HG03432 (cell line): ENCODE measurements around the gene SUN2.

ENCODE experiments used
- ATAC-seq: cut with Tn5 transposase; IDR thresholded peaks from one replicate; pipeline ENCODE4 v1.9.1; 2021; ENCODE audit warnings: mild to moderate bottlenecking, moderate library complexity; ENCODE audit not compliant: unreplicated experiment

Gene SUN2

DNA sequence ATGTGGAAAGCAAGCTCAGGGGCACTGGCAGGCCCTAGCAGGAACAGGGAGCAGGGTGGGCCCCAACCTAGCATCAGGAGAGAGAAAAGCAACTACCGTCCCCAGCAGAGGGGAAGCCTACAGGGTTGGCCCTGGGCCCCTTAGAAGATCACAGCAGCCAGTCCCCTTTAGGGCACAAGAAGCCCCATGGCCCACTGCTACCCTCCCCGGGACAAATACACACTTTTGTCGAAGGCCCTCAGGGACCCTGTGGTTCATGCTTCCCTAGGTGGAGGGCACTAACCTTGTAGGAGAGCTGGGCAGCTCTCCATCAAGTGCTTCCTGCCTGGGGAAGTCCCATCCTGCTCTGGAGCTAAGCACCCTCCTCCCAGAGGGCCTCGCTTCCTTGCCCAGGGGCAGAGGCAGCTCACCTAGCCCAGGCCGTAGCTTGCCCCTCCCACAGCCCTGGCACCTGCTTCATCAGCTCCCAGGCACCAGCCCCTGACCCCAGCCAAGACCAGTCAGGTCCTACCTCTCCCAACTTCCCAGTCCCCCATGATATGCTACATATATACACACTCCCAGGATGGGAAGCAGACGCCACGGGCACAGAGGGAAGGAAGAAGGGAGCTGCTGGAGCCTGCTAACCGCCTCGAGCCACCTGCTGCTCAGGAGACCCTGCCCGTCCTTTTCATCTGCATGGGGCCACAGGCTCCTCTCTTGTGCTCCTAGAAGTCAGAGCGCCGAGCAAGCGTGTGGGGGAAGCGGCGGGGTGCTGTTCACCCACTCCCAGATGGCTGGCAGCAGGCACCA lies 20.1 kb downstream of the SUN2 start:
- no peak for ATAC-seq

DNA sequence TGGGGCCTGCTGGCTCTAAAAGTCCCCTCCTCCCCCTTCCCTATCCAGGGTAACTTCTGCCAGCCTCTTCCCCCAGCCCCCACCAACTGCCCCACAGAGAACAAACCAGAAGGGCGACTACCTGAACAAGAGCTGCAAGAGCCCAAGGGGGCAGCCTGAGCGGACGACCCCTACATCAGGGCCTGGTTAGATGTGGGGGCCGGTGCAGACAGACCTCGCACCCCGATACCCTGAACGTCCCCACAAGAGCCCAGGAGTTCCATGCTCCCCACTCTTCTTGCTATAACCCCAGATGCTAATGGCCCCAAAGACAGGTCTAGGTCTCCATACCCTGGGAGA lies 20.7 kb downstream of the SUN2 start:
- ATAC-seq: no peak

DNA sequence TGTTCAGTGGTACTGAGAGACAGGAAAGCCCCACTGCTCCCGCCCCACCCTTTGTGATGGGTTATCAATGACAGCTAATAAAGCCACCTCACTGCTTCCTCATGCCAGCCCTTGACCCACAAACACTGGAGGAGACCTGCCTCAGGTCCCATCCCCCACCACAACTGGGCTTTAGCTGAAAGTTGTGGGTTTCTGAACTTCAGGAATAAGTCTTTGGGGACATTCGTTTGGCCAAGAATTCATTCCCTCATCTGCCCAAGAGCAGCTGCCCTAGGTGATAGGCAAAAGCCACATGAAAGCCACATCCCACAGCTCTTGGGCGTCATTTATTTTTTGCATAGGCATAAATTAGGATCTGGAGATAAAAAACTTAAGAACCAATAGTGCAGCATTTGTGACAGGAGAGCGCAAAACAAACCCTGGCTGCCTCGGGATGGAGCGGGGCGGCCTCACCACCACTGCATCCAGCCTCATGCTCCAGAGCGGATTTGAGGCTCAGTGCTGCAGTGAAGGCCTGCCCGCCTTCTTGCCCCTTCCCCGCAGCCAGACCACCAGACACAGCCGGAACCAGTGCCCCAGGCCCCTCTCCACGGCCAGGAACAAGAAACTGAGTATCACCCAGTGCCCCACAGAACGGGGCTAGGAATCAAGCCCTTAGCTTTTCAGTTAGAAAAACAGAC lies 21.2 kb downstream of the SUN2 start:
- no peak for ATAC-seq

DNA sequence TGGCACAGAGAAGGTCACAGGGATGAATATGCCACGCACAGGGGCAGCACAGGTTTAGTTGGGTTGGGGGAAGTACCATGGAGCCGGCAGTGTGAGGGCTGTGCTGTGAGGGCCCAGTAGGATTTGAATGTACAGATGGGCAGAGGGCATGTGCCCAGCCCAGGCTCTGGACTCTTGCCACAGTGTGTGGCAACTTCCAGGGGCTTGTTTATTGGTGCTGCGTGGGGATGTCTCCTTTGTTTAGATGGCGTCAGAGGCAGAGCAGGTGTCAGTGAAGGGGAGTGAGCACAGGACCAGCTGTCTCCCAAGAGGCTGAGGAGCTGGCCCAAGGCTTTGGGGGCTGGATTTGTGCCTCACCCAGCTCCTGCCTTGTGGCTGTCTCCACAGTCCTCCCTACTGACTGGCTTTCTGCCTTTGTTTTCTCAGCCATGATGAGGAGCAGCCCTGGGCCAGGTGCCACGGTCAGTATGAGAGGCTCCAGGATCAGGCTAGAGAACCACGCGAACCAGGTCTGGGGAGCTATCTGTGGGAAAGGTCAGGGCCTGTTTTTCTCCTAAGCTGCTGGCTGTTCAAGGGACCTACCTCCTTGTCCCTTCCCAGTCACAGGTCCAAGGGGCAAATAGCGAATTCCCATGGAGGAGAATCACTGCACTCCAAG lies 21.9 kb downstream of the SUN2 start:
- no peak for ATAC-seq

DNA sequence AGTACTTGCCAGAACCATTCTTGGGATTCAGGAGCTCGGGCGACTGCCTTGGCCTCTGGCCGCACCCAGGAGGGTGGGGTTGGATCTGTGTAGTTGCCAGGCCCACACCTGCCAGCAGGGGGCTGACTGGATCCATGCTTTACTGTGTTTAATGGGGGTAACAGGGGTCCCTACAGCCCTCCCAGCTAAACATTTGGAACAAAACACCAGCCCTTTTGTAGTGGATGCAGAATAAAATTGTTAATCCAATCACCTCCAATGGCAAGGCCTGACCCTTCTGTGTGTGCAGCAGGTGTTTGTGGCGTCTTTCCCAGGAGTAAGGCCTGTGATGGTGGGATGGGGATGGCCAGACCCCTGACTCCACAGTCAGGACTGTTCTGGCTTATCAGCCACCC lies 22.5 kb downstream of the SUN2 start:
- ATAC-seq: no peak

DNA sequence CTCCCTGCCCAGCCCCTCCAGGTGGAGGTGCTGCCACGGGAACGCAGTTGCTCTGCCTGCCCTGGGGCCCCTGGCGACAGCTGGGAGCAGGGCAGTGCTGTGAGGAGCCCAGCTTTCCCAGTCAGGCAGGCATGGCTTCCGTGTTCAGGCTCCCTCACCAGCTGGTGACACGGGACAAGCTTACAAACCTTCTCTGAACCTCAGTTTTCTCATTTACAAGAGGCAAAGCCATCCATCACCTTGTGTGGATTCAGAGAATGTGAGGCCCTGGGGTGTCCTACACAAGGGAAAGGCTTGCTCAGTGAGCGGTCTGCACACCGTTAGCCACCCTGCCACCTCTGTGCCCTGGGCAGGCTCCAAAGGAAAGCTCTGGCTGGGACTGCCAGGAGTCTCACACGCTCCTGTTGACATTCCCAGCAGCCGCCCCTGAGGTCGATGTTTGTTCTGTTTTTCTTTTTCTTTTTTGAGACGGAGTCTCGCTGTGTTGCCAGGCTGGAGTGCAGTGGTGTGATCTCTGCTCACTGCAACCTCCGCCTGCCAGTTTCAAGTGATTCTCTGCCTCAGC lies 23.5 kb downstream of the SUN2 start:
- no peak for ATAC-seq

DNA sequence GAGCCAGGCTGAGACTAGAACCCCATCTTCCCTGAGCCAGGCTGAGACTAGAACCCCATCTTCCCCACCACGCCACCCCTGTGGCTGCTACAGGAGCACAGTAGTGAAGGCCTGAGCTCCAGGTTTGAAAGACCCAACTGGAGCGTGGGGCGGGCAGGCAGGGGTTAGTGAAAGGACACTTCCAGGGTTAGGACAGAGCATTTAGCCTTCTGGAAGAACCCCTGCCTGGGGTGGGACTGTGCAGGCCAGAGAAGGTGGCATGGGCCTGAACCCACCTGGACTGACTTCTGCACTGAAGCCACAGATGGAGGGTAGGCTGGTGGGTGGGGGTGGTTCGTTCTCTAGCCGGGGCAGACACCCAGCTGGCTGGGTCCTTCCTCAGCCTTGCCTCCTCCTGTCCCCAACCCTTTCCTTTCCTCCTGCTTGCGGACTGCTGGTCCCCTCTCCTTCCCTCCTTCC lies 24.1 kb downstream of the SUN2 start:
- no peak for ATAC-seq

DNA sequence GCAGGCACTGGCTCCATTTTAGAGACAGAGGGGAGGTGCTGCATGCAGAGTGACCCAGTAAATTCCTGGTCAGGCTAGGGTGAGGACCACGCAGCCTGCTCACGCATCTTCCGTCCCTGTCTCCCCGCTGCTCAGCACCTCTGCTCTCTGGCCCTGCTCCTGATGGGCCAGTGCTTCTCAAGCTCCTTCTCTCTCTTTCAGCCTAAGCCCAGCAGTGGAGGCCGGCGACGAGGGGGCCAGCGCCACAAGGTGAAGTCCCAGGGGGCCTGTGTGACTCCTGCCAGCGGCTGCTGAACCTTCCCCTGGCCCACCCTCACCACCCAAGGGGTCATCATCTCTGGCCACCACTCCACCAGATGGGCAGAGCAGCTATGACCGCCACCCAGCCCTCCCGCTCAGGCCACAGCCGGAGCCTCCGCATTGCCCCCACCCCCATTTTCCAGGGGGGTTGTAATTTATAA lies 25.4 kb downstream of the SUN2 start:
- no peak for ATAC-seq

DNA sequence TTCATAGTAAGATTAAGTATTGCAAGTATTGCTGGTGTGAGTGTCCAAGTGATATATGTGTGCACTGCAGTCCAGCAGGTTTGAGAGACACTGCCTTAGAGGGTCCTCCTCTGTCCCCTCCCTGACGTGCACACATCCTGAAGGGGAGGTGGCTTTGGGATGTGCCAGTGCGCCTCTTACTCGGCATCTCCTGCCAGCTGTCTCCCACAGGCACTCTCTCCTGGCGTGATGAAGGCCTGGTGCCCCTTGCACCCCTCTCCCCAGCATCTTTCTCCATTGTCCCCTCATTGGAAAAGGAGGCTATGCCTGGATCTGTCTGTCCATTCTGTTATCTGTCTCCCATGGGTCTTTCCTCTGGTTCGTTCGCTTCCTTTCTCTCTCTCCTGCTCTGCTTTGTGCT lies 25.9 kb downstream of the SUN2 start:
- no peak for ATAC-seq

DNA sequence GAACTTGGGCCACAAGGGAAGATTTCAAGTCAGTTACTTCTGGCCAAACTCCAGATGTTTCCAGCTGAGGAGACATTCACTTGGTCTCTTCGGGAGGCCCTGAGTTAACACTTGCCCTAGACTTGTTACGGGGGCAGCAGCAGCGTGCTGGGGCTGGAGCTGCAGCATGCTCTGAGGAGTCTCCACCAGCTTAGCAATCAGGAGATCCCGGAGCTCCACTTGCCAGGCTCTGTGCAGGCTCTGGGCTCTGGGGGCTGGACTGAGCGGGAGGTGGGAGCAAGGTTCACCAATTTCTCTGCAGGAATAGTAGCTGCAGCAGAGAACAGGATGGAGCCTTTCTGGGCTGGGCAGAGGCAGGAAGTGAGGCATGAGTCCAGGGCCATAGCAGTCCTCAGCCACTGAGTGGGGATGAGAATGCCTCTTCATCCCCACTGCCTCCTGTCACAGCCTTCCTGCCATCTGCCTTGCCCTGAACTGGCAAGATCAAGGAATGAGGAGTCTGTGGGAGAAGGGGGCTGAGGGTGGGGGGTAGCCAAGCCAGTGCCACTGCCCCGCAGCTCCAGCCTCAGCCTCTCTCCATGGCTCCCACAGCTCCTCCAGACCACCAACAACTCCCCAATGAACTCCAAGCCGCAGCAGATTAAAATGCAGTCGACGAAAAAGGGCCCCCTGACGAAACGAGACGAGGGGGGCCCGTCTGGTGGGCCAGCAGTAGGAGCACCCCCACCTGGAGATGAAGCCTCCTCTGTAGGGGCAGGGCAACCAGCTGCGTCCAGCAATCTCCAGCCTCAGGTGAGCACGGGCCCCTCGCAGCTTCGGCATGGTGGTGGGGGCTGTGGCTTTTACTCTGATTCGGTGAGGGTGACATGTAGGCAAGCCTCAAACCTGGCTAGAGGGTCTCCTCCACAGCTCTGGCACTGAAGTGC lies 26.7 kb downstream of the SUN2 start:
- ATAC-seq: no peak

DNA sequence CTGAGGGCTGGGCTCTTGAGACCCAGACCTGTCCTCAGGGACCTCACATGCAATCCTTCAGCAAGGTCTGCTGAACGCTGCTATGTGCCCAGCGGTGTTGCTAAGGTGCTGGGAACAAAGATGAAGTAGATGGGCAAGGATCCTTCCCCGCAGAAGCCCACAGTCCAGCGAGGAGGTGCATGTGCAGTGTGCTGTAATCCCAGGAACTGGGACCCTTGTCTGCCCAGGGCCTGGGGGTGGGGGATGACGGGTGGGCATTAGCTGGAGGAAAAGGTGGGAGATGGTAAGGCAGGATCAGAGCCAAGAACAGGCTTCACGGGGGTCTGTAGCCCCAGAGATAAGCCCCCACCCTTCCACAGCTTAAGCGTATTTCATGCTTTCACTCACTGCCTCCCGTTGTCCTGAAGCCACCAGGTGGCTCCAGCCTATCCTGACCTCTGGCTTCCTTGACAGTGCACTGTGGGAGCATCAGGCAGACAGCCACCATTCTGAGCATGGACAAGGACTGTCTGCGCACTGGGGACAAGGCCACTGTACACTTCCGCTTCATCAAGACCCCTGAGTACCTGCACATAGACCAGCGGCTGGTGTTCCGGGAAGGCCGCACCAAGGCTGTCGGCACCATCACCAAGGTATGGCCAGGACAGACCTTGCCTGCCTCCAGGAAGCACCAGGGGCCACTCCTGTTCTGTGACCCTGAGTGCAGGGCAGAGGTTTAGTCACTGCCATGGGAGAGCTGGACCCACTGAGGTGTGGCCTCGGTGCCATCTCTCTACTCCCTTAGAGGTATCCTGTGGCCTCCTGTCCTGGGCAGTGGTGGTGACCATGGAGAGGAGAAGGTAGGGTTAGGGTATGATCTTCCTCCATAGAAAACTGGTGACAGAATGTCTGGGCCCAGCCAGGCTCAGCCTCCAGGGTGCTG lies 28.0 kb downstream of the SUN2 start:
- no peak for ATAC-seq

DNA sequence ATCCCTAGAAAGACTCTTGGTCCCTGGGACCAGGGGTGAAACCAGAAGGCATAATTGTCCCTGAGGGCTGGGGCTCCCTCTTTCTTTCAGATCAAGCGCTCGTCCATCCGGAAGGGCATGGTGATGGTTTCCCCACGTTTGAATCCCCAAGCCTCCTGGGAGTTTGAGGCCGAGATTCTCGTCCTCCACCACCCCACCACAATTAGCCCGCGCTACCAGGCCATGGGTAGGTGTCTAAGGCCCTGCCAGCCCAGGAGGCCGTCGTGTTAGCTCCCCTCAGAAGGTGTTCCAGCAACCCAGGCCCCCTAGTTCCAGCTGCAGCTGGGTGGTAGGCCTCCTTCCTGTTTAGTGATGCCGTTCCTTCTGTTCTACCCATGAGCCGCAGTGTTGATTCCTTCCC lies 28.7 kb downstream of the SUN2 start:
- no peak for ATAC-seq

DNA sequence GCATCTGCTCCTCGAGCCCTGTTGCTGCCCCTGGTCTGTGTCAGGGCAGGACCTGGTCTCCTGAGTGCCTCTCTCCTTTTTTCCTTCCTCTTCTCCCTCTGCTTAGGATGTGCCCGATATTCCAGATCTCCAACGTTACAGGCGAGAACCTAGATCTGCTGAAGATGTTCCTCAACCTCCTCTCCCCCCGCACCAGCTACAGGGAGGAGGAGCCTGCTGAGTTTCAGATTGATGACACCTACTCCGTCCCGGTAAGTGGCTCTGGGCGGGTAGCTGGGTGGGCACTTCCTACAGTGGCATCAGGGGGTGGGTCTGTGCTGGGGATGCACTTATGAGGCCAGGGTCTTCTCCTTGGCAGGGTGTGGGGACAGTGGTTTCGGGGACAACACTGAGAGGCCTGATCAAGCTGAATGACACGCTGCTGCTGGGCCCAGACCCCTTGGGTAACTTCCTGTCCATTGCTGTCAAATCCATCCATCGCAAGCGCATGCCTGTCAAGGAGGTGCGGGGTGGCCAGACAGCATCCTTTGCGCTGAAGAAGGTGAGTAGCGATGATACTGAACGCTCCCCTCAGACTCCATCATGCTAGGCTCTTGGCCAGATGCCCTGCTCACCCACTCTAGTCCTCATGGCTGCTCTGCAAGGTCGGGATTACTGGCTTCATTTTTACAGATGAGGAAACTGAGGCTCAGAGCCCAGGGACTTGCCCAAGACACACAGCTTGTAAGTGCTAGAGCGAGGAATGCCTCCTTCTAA lies 29.7 kb downstream of the SUN2 start:
- no peak for ATAC-seq

DNA sequence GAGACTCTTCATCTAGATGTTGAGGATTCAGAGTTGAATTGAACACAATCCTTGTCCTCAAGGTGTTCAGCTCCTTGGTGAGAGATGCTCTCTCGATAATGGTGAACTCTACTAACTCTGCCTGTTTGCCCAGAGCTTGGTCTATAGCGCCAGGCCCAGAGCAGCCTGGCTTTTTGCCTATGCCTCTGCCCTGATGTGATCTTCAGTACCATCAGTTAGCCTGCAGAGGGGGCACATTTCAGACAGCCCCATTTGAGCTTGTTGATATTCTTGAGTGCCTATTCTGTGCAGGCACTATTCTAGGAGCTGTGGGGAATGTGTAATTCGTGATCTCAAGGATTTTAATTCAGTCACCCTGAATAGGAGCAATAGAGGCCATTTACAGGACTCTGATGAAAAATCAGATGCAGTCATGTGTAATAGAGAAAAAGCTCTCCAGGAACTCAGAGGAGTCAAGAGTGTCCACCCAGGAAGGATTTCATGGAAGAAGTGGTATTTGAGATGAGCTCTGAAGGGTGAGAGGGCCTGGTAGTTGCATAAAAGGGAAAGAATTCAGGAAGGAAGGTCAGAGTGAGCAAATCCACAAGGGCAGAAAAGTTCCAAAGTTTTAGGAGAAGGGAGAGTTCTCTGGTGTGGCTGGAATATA lies 30.7 kb downstream of the SUN2 start:
- ATAC-seq: no peak

DNA sequence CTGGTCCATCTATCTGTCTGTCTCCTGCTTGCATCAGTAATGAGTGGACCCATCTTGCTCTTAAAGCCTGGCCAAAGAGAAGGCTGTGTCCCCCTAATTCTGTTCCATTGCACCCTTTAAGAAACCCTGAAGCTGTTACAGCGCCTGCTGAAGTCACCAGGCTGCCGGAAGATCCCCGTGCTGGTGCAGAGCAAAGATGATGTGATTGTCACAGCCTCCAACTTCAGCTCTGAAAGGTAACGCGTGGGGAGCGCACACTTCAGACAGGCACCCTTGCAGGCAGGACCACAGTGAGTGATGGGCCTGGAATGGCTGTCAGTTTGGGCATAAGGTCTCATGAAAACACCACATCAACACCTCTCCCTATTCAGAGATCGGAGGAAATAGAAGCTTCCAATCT lies 31.6 kb downstream of the SUN2 start:
- ATAC-seq: no peak

DNA sequence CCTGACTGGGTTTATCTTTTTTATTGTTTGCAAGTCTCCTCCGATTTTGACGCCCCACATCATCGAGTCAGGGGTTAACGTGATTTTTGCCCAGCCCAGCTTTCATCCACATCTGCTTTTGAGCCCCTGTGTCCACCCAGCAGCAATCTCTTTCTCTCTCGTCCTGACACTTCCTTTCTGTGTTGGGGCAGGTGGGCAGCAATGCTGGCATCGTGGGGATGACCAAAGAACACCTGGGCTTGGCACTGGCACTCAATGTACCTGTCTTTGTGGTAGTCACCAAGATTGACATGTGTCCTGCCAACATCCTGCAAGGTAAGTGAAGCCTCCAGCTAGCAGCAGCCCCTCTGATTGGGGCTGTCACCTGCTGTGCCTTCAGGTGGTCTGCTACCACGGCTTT lies 34.2 kb downstream of the SUN2 start:
- ATAC-seq: no peak

DNA sequence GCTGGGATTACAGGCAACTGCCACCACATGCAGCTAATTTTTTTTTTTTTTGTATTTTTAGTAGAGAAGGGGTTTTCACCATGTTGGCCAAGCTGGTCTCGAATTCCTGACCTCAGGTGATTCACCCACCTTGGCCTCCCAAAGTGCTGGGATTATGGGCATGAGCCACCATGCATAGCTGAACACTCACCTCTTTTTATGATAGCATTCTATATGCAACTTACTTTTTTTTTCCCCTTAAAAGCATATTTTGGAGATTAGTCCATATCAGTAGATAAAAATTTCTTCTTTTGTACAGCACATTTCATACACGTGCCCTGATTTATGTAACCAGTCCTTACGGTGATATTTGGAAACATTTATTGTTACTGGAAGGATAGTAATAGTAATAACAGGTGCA lies 35.4 kb downstream of the SUN2 start:
- ATAC-seq: no peak

DNA sequence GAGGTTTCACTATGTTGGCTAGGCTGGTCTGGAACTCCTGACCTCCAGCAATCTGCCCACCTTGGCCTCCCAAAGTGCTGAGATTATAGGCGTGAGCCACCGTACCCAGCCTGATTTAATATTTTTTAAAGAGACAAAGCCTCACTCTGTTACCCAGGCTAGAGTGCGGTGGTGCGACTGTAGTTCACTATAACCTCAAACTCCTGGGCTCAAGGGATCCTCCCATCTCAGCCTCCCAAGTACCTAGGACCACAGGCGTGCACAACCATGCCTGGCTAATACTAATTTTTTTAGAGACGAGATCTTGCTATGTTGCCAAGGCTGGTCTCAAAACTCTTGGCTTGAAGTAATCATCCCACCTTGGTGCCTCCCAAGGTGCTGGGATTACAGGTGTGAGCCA lies 36.6 kb downstream of the SUN2 start:
- ATAC-seq: no peak
